ENCODE results near the gene DRAXIN.

- TF ChIP-seq CTCF (conservative IDR thresholded peaks at IDR 0.05; ENCODE audit: low read depth, low read length): no peak
- TF ChIP-seq EZH2 (IDR thresholded peaks at IDR 0.05; ENCODE audit: borderline replicate concordance, low read depth, low read length, poor library complexity, severe bottlenecking): no peak
These were observed 78.5 kb downstream of the DRAXIN start for GRCh38 chr1:11770011-11770410.
